KMS-11 (cell line): ENCODE results near the gene SSC5D.

Experiments used
- H2AFZ ChIP-seq: fragments of 200-600 bp; sonication (generic); 2 replicates; pipeline ENCODE4 v1.6.1; 2016; ENCODE audit warnings: antibody characterized with exemption, mixed run types, low read depth
- H3K27ac ChIP-seq: fragments of 200-600 bp; sonication (generic); 2 replicates; pipeline ENCODE4 v1.6.1; 2016; ENCODE audit warnings: mild to moderate bottlenecking, mixed run types
- H3K27me3 ChIP-seq: fragments of 200-600 bp; sonication (generic); 2 replicates; pipeline ENCODE4 v1.6.1; 2017; ENCODE audit warnings: mild to moderate bottlenecking, low read depth, mixed run types, moderate library complexity; ENCODE audit not compliant: insufficient read depth
- H3K36me3 ChIP-seq: fragments of 200-600 bp; sonication (generic); 2 replicates; pipeline ENCODE4 v1.6.1; 2017; ENCODE audit warnings: mild to moderate bottlenecking, mixed run types; ENCODE audit not compliant: insufficient read depth
- H3K4me1 ChIP-seq: fragments of 200-600 bp; sonication (generic); 2 replicates; pipeline ENCODE4 v1.6.1; 2016; ENCODE audit warnings: mild to moderate bottlenecking, low read depth, mixed run types; ENCODE audit not compliant: poor library complexity, severe bottlenecking
- H3K4me2 ChIP-seq: fragments of 200-600 bp; sonication (generic); 2 replicates; pipeline ENCODE4 v1.7.0; 2016; ENCODE audit warnings: mild to moderate bottlenecking, mixed run types
- H3K4me3 ChIP-seq: fragments of 200-600 bp; sonication (generic); IDR thresholded peaks from 2 replicates; pipeline ENCODE4 v1.6.1; 2017; ENCODE audit warnings: low read depth, low read length, mixed read lengths; ENCODE audit not compliant: insufficient read depth
- H3K79me2 ChIP-seq: fragments of 200-600 bp; sonication (generic); 2 replicates; pipeline ENCODE4 v1.6.1; 2016; ENCODE audit warnings: low read depth, mixed run types; ENCODE audit not compliant: insufficient read depth
- H3K9ac ChIP-seq: fragments of 200-600 bp; sonication (generic); 2 replicates; pipeline ENCODE4 v1.6.1; 2016; ENCODE audit warnings: mild to moderate bottlenecking, mixed run types
- H4K20me1 ChIP-seq: fragments of 200-600 bp; sonication (generic); 2 replicates; pipeline ENCODE4 v1.6.1; 2016; ENCODE audit warnings: mild to moderate bottlenecking, mixed run types; ENCODE audit not compliant: insufficient read depth
- CTCF ChIP-seq: fragments of 200-600 bp; sonication (generic); conservative IDR thresholded peaks from 2 replicates; pipeline ENCODE4 v1.6.1; 2017; ENCODE audit warnings: low read depth, mild to moderate bottlenecking, antibody characterized with exemption, low read length, moderate library complexity, mixed read lengths

SSC5D gene

DNA sequence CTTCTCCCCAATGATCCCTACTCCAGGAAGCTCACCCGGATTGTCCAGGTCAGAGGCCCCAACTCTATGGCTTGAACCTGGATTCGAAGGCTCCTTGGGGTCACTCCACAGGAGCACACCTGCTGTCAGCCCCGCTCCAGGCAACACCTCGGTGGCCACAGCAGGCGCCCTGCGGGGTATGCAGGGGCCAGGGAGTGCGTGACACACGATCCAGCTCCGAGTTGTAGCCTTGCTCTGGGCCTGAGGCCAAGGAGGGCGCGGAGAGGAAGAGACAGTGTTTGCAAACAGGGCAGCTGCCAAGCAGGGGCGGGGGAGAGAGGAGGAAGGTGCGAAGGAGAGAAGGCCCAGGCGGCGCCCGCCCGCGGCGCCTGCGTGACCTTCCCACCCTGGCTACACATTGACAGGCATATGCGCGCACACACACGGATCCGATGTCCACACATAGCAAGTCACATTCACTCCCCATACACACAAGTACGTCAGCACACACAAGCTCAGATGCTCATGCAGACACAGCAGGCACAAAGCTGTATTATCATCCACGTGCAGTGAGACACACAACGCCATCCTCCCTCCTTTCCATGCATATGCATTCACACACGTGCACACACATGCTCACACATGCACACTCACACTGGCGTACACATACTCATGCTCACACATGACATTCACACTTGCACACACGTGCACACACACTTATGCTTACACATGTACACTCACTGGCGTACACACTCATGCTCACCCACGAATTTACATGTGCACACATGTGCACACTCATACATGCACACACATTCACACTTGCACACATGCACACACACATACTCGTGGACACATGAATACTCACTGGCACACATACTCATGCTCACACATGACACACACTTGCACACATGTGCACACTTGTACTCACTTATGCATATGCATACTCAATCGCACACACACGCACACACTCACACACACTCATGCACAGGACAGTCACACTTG, 38.3 kb downstream of the SSC5D start:
- Histone ChIP-seq H4K20me1 (no peaks in the 10 kb centered on the region), H3K4me2 (no peak overlapping the region), H3K27me3 (peaks cover 35% of the 10 kb centered on the region), H3K4me1 (no peaks in the 10 kb centered on the region), H3K36me3 (no peaks in the 10 kb centered on the region), H3K4me3 (no peak overlapping the region), H3K79me2 (no peaks in the 10 kb centered on the region), H2AFZ (no peak overlapping the region), H3K9ac (no peak overlapping the region), H3K27ac (no peak overlapping the region)
- no peak for TF ChIP-seq CTCF

- Histone ChIP-seq H3K4me3 (no peak overlapping the region), H3K4me1 (no peaks in the 10 kb centered on the region), H2AFZ (no peak overlapping the region), H3K36me3 (no peaks in the 10 kb centered on the region), H3K9ac (no peak overlapping the region), H3K27ac (no peak overlapping the region), H4K20me1 (no peaks in the 10 kb centered on the region), H3K27me3 (peaks cover 36% of the 10 kb centered on the region), H3K79me2 (no peaks in the 10 kb centered on the region), H3K4me2 (no peak overlapping the region)
- TF ChIP-seq CTCF: no peak
These were observed 39.2 kb downstream of the SSC5D start for GRCh38 chr19:55527197-55528029.

DNA sequence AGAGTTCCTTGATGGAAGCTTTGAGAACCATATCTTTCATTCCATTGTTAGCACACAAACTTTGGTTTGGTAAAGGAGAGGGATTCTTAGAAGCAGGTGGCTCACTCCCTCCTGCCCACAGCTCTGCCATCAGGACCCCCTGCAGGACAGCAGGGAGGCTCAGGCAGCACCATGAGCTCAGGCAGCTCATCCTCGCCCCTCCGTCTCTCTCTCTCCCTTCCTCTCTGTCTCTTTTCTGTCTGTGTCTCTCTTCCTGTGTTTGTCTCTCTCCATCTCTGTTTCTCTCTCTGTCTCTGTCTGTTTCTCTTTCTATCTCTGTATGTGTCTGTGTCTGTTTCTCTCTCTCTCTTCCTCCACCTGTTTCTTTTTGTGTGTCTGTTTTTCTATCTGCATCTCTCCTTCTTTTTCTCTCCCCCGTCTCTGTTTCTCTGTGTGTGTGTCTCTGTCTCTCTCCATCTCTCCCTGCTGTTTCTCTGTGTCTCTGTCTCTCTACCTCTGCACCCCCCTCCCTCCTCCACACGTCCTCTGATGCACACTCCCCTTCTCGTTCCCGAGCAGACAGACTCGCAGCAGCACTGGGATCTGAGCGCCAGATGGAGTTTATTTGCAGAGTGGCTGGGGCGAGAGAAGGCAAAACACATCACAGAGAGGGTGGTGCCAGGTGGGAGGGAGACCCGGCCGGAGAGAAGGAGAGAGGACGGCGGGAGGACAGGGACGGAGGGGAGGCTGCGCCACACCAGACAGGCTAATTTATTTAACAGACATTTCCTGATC, 40.0 kb downstream of the SSC5D start:
- Histone ChIP-seq H4K20me1 (no peaks in the 10 kb centered on the region), H3K4me1 (no peaks in the 10 kb centered on the region), H3K27ac (no peak overlapping the region), H2AFZ (no peak overlapping the region), H3K4me2 (no peak overlapping the region), H3K27me3 (peaks cover 36% of the 10 kb centered on the region), H3K4me3 (no peak overlapping the region), H3K79me2 (no peaks in the 10 kb centered on the region), H3K36me3 (no peaks in the 10 kb centered on the region), H3K9ac (no peak overlapping the region)
- no peak for TF ChIP-seq CTCF

GRCh38 chr19:55529636-55530234, 41.5 kb downstream of the SSC5D start:
- Histone ChIP-seq H3K4me1 (no peaks in the 10 kb centered on the region), H4K20me1 (no peaks in the 10 kb centered on the region), H2AFZ (no peak overlapping the region), H3K4me3 (no peak overlapping the region), H3K27me3 (peaks cover 30% of the 10 kb centered on the region), H3K79me2 (no peaks in the 10 kb centered on the region), H3K9ac (no peak overlapping the region), H3K4me2 (no peak overlapping the region), H3K27ac (no peak overlapping the region), H3K36me3 (no peaks in the 10 kb centered on the region)
- TF ChIP-seq CTCF: no peak
